ENCODE results near the gene LIMD2. TPM values are rescaled to one million over a fixed set of nuclear protein-coding genes. Genes with fewer than 3 reads are reported as not detected.
A peak's percentile ranks its signal among the peaks of the same experiment; 100 is the strongest.

Gene LIMD2
- total RNA-seq, 1 experiment from 2014 or later: 15.3 TPM

DNA sequence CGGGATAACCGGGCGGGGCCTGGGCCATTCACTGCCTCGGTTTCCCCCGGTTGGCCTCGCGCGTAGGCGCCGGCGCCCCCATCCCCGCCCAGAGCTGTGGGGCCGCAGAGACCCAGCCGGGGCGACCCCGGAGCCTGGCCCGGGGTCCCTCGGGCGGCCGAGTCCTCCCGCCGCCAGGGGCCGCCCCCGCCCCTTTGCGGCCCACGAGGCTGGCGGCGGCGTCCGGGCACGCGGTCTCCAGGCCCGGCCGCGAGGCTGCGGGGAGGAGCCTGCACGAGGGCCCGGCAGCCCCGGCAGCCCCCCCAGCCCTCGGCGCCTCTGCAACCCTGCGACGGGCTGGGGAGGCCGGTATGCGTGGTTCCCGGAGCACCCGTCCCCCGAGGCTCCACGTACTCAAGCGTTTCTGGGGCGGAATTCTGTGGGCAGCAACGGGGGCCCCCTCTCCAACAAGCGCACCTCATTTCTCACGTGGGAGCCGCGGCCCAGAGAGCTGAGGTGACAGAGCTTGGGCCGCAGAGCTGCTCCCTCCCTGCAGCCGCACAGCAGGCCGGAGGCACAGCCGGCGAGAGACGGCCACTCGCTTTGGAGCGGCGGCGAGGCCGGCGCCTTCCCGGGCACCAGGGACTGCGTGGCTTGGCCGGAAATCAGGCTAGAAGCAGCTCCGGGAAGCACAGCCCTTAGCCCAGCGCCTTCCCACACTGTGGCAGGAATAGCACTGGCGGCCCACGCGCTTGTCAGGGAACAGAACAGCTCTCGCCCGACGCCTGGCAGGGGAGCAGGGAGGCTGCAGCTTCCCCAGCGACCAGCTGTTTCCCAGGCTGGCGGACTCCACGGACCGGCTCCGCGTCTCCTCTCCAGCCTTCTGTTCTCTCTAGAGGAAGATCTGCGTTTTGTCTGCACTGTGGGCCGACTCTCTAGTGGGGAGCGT lies 867 bp upstream of the LIMD2 start:
- no peak for ATAC-seq
- CTCF ChIA-PET: interaction anchor here (0.6 kb wide), 1 partner anchor 135 kb away, joined by 3 read pairs; no protein-coding TSS in a partner anchor
- H3K9me3 ChIP-seq (ENCODE audit: control insufficient read depth, insufficient read depth, low read depth, low read length): no peaks in the 10 kb centered on the region
- intact Hi-C loops (cut with micrococcal nuclease; ENCODE audit: unreplicated experiment): no loop called here
- no peak overlapping the region for H3K27ac ChIP-seq (ENCODE audit: low read length)
- no peaks in the 10 kb centered on the region; the same call in 1 of the 2 replicates for H3K4me1 ChIP-seq (ENCODE audit: control insufficient read depth, insufficient read depth, low read length)
- no peaks in the 10 kb centered on the region for H3K27me3 ChIP-seq (ENCODE audit: control insufficient read depth, insufficient read depth, low read length)
- TF ChIP-seq TCF7L2 (IDR thresholded peaks at IDR 0.05; ENCODE audit: low read depth, low read length): no peak
- TF ChIP-seq, protein P1, sequence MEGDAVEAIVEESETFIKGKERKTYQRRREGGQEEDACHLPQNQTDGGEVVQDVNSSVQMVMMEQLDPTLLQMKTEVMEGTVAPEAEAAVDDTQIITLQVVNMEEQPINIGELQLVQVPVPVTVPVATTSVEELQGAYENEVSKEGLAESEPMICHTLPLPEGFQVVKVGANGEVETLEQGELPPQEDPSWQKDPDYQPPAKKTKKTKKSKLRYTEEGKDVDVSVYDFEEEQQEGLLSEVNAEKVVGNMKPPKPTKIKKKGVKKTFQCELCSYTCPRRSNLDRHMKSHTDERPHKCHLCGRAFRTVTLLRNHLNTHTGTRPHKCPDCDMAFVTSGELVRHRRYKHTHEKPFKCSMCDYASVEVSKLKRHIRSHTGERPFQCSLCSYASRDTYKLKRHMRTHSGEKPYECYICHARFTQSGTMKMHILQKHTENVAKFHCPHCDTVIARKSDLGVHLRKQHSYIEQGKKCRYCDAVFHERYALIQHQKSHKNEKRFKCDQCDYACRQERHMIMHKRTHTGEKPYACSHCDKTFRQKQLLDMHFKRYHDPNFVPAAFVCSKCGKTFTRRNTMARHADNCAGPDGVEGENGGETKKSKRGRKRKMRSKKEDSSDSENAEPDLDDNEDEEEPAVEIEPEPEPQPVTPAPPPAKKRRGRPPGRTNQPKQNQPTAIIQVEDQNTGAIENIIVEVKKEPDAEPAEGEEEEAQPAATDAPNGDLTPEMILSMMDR (IDR thresholded peaks at IDR 0.05): no peak; the same call in 1 of the 2 replicates
- no peak for TF ChIP-seq POLR2AphosphoS5 (IDR thresholded peaks at IDR 0.05; ENCODE audit: low read depth, low read length)
- TF ChIP-seq, protein P2, sequence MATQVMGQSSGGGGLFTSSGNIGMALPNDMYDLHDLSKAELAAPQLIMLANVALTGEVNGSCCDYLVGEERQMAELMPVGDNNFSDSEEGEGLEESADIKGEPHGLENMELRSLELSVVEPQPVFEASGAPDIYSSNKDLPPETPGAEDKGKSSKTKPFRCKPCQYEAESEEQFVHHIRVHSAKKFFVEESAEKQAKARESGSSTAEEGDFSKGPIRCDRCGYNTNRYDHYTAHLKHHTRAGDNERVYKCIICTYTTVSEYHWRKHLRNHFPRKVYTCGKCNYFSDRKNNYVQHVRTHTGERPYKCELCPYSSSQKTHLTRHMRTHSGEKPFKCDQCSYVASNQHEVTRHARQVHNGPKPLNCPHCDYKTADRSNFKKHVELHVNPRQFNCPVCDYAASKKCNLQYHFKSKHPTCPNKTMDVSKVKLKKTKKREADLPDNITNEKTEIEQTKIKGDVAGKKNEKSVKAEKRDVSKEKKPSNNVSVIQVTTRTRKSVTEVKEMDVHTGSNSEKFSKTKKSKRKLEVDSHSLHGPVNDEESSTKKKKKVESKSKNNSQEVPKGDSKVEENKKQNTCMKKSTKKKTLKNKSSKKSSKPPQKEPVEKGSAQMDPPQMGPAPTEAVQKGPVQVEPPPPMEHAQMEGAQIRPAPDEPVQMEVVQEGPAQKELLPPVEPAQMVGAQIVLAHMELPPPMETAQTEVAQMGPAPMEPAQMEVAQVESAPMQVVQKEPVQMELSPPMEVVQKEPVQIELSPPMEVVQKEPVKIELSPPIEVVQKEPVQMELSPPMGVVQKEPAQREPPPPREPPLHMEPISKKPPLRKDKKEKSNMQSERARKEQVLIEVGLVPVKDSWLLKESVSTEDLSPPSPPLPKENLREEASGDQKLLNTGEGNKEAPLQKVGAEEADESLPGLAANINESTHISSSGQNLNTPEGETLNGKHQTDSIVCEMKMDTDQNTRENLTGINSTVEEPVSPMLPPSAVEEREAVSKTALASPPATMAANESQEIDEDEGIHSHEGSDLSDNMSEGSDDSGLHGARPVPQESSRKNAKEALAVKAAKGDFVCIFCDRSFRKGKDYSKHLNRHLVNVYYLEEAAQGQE (IDR thresholded peaks at IDR 0.05; ENCODE audit: insufficient read depth in 1 of 2, low read depth in 2 of 2, low read length in 1 of 2): no peak
- no peak for TF ChIP-seq SIN3A (IDR thresholded peaks at IDR 0.05; ENCODE audit: borderline replicate concordance, insufficient read depth, low read depth, low read length)
- no TSS peak for BruUV-seq (replicated peaks)
- POLR2A ChIA-PET: no interaction called here
- no peaks in the 10 kb centered on the region for H3K36me3 ChIP-seq (ENCODE audit: control insufficient read depth, insufficient read depth, low read length)
- in situ Hi-C loops (cut with HindIII; ENCODE audit: low pct_unique_long_range_greater_than_20kb, low sequenced_read_pairs): no loop called here
- H3K4me3 ChIP-seq (ENCODE audit: low read depth in 2 of 2, low read length in 2 of 2): peak overlapping the region; percentile 31 to 51
- no peak for DNase-seq (ENCODE audit: low read depth, low spot score)

DNA sequence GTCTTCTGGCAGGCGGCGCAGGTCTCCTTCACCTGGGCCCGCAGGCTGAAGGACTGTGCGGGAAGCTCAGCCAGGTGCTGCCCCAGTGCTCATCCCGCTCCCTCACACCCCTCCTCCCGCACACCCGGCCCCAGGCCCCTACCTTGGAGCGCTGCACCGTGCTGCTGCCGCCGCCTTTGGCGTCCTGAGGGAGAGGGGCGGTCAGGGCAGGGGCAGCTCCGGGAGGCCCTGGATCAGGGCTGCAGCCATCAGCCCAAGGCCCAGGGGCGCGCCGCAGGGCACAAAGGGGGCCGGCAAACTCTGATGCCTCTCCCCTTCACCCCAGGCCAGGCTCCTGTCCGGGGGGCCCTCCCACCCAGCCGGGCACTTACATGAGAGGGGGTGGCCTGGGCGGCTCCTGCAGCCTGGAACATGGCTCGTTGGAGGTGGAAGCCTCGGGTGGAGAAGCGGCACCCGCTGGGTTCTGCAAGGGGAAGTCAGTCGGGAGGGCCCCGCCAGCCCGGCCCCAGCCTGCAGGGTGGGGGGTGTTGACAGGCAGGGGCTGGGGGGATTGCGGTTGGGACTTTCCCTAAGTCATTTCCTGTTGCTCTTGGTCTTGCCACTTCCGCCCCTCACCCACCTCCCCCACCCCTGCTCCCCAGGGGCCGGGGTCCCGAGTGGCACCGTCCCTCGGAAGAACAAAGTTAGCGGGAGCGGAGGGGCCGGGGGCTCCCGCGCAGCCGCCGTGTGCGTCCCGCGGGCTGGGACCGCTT lies 863 bp downstream of the LIMD2 start:
- ATAC-seq: peak; percentile 31; the same call in 1 of the 2 replicates
- ChIA-PET CTCF (interaction anchor here (1.0 kb wide), 1 partner anchor 13 kb away, joined by 3 read pairs; no protein-coding TSS in a partner anchor), POLR2A (no interaction called here)
- Histone ChIP-seq H3K36me3 (ENCODE audit: control insufficient read depth, insufficient read depth, low read length) (no peaks in the 10 kb centered on the region), H3K4me3 (ENCODE audit: low read depth in 2 of 2, low read length in 2 of 2) (peak overlapping the region; percentile 35 to 51), H3K27me3 (ENCODE audit: control insufficient read depth, insufficient read depth, low read length) (no peaks in the 10 kb centered on the region), H3K27ac (ENCODE audit: low read length) (no peak overlapping the region), H3K9me3 (ENCODE audit: control insufficient read depth, insufficient read depth, low read depth, low read length) (no peaks in the 10 kb centered on the region), H3K4me1 (ENCODE audit: control insufficient read depth, insufficient read depth, low read length) (no peaks in the 10 kb centered on the region; the same call in 1 of the 2 replicates)
- intact Hi-C loops (cut with micrococcal nuclease; ENCODE audit: unreplicated experiment): no loop called here
- TF ChIP-seq SIN3A (IDR thresholded peaks at IDR 0.05; ENCODE audit: borderline replicate concordance, insufficient read depth, low read depth, low read length) (no peak), TCF7L2 (IDR thresholded peaks at IDR 0.05; ENCODE audit: low read depth, low read length) (no peak), POLR2AphosphoS5 (IDR thresholded peaks at IDR 0.05; ENCODE audit: low read depth, low read length) (no peak)
- TF ChIP-seq, protein P1 (IDR thresholded peaks at IDR 0.05): no peak
- TF ChIP-seq, protein P2 (IDR thresholded peaks at IDR 0.05; ENCODE audit: insufficient read depth in 1 of 2, low read depth in 2 of 2, low read length in 1 of 2): no peak
- DNase-seq (ENCODE audit: low read depth, low spot score): no peak
- no TSS peak for BruUV-seq (replicated peaks)
- in situ Hi-C loops (cut with HindIII; ENCODE audit: low pct_unique_long_range_greater_than_20kb, low sequenced_read_pairs): no loop called here

Data from Panc1 (cell line).